HPDE6-E6E7 (cell line): ENCODE results near the gene DSCAM.
"Not testable (repeated sequence)": the region's sequence is repeated elsewhere in the genome, so short reads cannot be mapped to it uniquely, and the experiment has no call there.

Experiments used
- DNase-seq: peaks from one replicate; pipeline ENCODE4 v3.0.0; 2011; ENCODE audit warnings: missing footprints; ENCODE audit errors: extremely low spot score

Gene DSCAM

GRCh38 chr21:40250514-40251294 lies 596.3 kb downstream of the DSCAM start:
- DNase-seq, result no peak

GRCh38 chr21:40244981-40245380 lies 602.0 kb downstream of the DSCAM start:
- no peak for DNase-seq

- no peak for DNase-seq
Observed at GRCh38 chr21:40243685-40244084, 603.3 kb downstream of the DSCAM start.

- no peak for DNase-seq
Observed at GRCh38 chr21:40242586-40243265, 604.2 kb downstream of the DSCAM start.

GRCh38 chr21:40235528-40235927 lies 611.4 kb downstream of the DSCAM start:
- DNase-seq, result no peak

- no peak for DNase-seq
Observed at GRCh38 chr21:40231979-40232378, 615.0 kb downstream of the DSCAM start.

GRCh38 chr21:40227096-40227495 lies 619.9 kb downstream of the DSCAM start:
- no peak for DNase-seq

- no peak for DNase-seq
Observed at GRCh38 chr21:40215941-40216340, 631.0 kb downstream of the DSCAM start.

- DNase-seq, result no peak
Observed at GRCh38 chr21:40210251-40210650, 636.7 kb downstream of the DSCAM start.

GRCh38 chr21:40208948-40209345 lies 638.0 kb downstream of the DSCAM start:
- no peak for DNase-seq

GRCh38 chr21:40208206-40208947 lies 638.6 kb downstream of the DSCAM start:
- no peak for DNase-seq

- DNase-seq, result no peak
Observed at GRCh38 chr21:40200946-40201345, 646.0 kb downstream of the DSCAM start.

- no peak for DNase-seq
Observed at GRCh38 chr21:40200126-40200525, 646.8 kb downstream of the DSCAM start.

GRCh38 chr21:40194185-40194980 lies 652.6 kb downstream of the DSCAM start:
- DNase-seq, result no peak

GRCh38 chr21:40191616-40192015 lies 655.3 kb downstream of the DSCAM start:
- DNase-seq, result no peak

GRCh38 chr21:40191196-40191595 lies 655.8 kb downstream of the DSCAM start:
- no peak for DNase-seq

GRCh38 chr21:40187946-40188654 lies 658.9 kb downstream of the DSCAM start:
- DNase-seq, result no peak

- no peak for DNase-seq
Observed at GRCh38 chr21:40187244-40187643, 659.7 kb downstream of the DSCAM start.

- DNase-seq, result no peak
Observed at GRCh38 chr21:40186045-40186444, 660.9 kb downstream of the DSCAM start.

GRCh38 chr21:40185208-40185607 lies 661.8 kb downstream of the DSCAM start:
- DNase-seq, result no peak

- DNase-seq, result not testable (repeated sequence)
Observed at GRCh38 chr21:40182491-40182890, 664.5 kb downstream of the DSCAM start.
